Stimulated activated CD8-positive, alpha-beta memory T cell treated with anti-CD3 and anti-CD28 coated beads, Interleukin-4, amount 100 ng/mL, for 4 hours (primary cell): ENCODE data around the gene PITX1.
"Not testable (repeated sequence)": the region's sequence is repeated elsewhere in the genome, so short reads cannot be mapped to it uniquely, and the experiment has no call there.

ENCODE experiments used
- DNase-seq, 2 donors: peaks; one replicate each; pipeline ENCODE4 v3.0.0-alpha.2; 2020; ENCODE audit warnings: low read depth in 2 of 2, low spot score in 1 of 2

Gene PITX1

DNA sequence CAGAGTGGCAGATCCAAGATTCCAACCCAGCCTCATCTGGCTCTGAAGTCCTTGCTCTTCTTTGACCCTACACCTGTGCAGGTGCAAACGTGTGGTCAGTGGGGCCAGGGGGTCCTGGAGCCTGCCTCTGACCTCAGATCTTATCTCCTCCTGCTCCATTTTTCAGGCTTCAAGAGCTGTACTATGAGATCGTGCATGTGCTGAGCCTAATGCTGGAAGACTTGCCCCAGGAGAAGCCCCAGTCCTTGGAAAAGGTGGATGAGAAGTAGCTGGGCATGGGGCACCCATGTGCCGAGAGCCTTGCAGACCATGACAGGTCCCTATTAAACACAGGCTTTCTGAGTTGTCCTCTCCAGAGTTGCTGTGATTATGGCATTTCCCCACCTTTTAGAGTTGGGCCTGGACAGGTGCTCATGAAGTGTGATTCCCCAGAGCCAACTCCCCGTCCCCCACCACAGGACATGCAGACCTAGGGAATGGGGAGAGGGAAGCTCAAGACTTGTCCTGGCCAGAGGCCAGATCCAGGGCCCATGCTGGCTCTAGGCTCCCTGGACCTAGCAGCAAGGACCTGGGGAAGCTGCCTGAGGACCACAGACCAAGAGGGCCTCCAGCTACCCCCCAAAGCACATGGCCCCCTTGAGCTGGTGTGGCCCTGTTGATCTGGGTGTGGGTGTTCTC lies 22.5 kb downstream of the PITX1 start:
- no peak for DNase-seq

DNA sequence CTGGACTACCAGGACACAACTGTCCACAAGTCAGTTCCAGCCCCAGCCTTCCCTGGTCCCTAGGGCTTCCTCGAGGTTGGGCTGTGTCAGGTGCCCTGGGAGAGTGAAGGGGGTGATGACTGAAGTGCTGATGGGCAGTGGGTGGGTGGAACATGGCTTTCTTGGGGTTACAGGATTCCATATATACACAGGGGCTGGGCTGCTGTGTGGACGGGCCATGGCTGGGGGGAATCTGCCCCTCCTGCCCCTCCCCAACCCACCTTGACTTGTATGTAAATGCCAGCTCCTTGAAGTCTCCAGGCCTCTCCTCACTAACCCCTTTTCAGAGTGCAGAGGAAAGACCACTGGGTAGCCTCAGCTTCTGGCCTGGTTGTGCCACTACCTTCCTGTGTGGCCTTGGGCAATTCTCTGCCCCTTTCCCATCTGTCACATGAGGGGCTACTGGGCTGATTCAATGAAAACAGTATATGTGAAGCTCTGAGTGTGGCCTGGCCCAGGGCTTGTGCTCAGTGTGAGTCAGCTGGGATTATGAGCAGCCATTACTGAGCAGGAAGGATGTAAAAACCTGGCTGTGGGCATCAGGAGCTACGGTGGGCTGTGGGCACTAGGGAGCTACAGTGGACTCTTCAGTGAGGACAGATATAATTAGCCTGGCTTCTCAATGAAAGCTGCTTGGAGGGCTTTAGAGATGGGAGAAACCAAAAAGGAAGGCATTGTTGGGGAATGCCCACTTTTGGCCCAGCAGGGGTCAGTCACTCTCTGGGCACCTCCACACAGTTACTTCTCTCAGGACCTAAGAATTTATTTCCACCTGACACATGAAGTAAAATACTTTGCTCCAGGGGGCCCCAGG lies 23.3 kb downstream of the PITX1 start:
- DNase-seq, result no peak

DNA sequence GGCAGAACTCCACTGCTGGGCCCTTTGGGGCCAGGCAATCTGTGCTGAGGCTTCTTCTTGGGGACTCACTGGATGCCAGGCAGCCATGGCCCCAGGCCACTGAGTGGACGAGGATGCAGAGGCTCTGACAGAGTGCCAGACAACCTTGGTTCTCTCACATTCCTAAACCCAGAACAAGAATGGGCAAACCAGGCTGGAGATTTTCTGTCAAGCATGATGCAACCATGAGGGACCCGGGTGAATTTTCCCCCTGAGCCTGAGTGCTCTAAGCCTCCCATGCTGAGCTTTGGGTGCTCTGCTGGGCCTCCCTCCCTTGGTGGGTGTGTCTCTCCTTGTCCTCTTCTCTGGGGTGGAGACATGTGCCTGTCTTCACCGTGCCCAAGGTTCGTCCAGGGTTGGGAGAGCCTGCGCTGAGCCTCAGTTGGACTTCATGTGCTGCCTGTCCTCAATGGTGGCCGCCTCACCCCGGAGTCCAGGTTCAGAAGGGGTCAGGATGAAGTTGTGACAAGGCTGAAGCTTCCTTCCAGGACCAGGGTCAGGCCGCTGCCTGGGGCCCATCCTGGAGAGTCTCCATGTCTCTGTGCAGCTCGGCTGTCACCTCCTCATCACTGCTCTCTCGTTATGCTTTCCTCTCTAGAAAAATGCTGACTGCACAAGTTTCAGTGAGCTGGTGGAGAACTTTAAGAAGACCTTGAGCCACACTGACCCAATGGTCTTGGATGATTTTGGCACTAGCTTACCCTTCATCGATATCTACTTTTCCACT lies 24.1 kb downstream of the PITX1 start:
- no peak for DNase-seq

DNA sequence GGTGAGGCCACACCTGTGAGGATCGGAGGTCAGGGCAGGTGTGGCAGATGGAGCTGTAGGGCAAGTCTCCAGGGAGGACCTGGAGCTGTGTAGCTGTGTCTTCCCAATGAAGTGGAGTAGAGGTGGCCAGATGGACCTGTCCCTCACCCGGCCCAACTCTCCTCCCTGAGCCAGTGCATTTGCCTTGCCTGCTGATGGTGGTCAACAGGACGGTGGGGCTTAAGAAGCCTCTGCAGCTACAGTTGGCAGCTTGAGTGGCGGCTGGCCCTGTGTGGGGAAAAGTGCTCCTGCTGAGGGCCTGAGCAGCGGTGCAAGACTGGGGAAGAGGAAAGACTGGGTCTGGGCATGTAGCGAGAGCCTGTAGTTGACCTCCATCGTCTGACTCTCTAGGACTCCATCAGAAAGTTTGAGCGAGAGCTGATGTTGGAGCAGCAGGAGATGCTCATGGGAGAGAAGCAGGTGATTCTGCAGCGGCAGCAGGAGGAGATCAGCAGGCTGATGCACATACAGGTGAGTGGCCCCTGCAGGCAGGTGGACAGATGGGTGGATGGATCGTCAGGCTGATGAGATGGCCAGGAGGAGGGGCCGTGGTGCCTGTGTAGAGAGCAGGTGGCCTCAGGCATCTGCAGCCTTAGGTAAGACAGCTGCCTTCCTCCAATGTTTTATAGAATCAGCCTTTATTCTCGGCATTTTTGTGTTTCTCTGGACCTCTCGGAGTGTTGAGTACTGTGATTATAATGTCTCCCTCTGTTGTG lies 24.9 kb downstream of the PITX1 start:
- no peak for DNase-seq

DNA sequence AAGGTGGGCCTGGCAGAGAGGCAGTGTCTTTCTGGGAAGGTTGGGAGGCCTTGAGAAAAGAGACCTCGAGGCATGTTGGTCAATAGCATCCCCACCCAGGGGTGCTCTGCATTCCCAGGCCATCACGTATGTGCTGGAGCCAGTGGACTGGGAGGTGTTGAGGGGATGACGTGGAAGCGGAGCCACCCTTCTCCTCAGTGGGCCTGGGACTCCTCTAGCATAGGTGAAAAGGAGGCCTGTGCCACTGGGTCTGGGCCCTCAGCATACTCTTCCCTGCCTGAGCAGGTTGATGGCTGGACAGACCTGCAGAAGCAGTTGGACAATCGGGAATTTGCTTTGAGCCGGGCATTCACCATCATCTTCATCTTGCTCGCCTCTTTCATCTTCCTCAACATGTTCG lies 25.5 kb downstream of the PITX1 start:
- no peak for DNase-seq

DNA sequence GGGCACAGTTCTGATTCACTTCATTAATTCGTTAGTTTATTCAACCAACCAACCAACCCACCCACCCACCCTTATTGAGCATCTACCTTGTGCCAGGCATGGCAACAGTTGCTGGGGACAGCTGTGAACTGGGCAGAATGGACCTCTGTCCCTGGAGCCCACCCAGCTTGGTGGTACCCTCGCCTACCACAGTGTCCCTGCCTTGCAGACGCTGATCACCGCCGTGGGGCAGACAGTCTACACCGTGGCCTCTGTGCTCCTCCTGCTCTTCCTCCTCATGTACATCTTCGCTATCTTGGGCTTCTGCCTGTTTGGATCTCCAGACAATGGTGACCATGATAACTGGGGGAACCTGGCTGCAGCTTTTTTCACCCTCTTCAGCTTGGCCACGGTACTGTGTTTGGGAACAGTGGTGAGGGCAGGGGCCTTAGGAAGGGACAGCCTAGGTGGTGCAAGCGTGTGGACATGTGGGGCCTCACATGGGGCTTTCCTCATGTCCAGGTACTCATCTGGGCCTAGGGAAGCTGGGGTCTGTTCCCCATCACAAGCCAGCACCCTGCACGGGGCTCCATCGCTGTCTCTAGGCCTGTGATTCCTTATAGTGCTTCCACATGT lies 26.2 kb downstream of the PITX1 start:
- no peak for DNase-seq

DNA sequence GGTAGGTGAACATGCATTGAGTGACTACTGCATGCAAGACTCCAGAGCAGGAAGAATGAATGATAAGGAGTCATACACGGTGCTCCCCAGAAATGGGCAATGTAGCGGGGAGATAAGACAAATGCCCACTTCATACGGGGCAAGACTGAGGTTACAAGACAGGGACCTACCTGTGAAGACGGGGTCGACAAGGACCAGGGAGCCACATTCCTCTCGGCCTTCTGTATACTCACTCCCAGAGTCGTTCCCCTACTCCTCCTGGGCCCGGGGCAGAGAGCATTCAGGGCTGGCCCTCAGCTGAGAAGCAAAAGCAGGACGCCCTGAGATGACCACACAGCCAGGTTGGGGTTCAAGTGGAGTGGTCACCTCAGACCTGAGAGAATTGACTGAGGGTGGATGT lies 26.7 kb downstream of the PITX1 start:
- DNase-seq, result no peak

DNA sequence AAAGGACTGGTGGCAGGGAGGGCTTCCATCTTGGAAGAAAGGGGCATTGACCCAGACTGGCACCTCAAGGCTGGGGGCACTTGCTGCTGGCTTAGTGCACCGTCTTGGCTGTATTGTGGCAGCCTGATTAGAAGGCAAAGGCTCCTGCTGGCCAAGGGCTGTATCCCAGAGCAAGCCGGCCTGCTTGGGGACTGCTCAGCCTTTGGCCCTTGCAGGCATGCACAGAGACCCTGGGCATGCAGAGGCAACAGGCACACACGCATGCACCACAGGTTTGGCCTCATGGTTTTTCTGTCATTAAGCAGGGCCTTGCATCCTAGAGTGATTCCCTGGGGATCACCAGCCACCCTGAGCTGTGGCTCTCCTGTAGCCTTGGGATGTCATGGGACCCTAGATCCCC lies 29.0 kb downstream of the PITX1 start:
- DNase-seq, result no peak

DNA sequence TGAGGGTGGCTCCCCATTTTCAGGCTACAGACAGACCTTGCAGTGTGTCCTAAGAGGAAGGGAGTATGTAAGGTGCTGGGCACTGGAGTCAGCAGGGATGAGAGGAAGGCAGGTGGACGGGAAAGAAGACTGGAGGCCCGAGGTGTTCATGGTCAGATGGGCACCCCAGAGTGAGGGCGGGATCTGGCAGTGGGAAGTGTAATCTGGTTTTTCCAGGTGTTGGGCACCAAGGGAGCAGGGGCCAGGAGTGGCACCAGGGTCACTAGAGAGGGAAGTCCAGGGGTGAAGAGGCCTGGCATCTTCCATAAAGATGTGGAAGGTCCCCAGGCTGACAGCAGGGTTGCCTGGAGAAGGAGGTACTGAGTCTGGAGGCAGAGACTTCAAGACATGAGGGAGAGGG lies 29.7 kb downstream of the PITX1 start:
- DNase-seq, result no peak

DNA sequence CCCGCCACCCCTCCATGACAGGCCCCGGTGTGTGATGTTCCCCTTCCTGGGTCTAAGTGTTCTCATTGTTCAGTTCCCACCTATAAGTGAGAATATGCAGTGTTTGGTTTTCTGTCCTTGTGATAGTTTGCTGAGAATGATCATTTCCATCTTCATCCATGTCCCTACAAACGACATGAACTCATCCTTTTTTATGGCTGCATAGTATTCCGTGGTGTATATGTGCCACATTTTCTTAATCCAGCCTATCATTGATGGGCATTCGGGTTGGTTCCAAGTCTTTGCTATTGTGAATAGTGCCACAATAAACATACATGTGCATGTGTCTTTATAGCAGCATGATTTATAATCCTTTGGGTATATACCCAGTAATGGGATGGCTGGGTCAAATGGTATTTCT lies 36.0 kb downstream of the PITX1 start:
- not testable (repeated sequence) for DNase-seq

DNA sequence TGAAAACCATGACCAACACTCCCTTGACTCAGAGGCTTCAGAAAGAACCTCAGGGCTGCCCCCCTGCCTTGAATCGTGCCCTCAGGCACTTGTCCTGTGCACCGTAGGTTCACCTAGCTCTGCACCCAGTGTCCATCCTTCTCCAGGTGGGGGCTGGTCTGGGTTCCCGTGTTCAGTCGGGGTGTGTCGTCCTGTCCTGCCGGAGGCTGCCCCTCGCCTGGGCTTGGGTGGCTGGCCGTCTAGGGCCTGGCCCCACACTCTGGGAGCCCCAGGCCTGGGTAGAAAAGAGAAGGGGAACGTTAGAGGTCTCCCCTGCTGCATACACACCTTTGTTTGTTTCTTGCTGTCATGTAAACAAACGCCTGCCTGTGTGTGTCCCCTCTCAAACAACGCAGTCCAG lies 37.0 kb downstream of the PITX1 start:
- DNase-seq, result no peak

DNA sequence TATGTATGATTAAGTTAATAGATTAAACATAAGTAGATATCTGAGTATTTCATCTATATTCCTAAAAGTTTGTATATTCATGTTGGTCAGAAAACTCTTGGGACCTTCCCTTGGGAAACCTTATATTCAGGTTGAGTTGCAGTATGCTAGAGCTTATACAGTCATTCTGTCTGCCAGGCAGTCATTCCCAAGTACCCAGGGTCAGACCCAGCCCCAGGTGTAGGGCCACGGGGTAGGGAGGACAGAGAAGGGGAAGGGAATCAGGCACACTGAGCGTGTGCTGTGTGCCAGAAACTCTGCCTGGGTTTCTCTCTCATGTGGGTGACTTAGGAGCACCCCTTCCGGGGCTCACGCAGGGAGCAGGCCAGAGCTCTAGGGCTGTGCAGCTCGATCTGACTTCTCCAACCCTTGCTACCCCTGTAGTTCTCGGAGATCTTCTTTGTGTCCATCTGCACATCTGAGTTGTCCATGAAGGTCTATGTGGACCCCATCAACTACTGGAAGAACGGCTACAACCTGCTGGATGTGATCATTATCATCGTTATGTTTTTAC lies 38.1 kb downstream of the PITX1 start:
- no peak for DNase-seq

DNA sequence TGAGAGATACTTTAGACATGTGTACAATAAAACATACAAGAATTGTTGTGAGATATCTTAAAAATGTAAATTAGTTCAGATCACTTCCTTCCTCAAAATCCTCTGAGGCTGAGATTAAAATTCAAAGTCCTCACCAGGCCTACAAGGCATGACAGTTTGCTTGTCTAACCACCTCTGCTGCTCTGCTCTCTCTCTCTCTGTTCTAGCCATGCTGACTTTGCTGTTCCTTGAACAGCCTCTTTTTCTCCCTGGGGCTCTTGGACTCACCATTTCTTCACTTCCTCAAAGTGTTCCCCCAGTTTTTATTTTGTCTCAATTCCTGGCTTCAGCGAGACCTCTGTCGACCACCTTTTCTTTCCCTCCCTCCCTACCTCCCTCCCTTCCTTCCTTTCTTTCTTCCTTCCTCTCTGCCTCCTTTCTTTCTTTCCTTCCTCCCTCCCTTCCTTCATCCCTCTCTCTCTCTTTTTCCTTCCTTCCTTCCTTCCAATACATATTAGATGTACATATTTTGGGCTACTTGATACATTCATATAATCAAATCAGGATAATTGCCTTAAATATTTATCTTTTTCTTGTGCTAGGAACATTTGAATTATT lies 39.4 kb downstream of the PITX1 start:
- no peak for DNase-seq

DNA sequence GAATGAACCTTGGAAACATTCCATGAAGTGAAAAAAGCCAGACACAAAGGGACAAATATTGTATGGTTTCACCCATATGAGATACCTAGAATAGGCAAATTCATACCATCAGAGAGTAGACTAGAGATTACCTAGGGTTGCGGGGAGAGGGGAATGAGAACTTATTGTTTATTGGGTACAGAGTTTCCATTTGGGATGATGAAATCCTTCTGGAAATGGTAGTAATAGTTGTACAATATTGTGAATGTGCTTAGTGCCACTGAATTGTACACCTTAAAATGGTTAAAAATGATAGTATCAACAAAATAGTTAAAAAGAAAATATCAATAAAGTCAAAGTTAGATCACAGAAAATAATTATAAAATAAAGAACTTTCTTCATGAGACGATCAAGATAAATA lies 40.9 kb downstream of the PITX1 start:
- no peak for DNase-seq

DNA sequence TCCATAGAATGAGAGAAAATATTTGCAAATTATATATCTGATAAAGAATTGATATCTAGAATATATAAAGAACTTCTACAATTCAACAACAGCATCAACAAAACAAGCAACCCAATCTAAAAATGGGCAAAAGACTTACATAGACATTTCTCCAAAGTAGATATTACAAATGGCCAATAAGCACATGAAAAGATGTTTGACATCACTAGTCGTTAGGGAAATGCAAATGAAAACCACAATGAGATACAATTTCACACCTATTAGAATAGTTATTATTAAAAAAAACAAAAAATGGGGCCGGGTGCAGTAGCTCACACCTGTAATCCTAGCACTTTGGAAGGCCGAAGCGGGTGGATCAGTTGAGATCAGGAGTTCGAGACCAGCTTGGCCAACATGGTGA lies 41.9 kb downstream of the PITX1 start:
- DNase-seq, result no peak

DNA sequence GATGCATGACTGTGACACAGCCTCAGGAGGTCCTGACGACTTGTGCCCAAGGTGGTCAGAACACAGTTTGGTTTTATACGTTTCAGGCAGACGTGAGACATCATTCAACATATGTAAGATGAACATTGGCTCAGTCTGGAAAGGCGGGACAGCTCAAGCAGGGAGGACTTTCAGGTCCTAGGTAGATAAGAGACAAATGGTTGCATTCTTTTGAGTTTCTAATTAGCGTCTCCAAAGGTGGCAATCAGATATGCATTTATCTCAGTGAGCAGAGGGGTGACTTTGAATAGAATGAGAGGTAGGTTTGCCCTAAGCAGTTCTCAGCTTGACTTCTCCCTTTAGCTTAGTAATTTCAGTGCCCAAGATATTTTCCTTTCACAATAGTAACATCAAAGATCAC lies 43.8 kb downstream of the PITX1 start:
- DNase-seq, result not testable (repeated sequence)

DNA sequence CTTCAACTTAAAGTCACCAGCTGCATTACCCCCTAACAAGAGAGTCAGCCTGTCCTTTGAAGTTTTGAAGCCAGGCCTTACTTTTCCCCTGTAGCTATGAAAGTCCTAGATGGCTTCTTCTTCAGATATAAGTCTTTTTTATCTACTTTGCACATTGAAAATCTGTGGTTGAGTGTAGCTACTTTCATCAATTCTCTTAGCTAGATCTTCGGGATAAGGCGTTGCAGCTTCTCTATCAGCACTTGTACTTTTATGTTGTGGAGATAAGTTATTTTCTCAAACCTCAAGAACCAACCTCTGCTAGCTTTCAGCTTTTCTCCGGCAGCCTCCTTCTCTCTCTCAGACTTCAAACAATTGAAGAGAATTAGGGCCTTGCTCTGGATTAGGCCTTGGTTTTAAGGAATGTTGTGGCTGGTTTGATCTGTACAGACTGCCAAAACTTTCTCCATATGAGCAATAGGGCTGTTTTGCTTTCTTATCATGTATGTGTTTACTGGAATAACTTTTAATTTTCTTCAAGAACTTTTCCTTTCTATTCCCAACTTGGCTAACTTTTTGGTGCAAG lies 44.7 kb downstream of the PITX1 start:
- no peak for DNase-seq

DNA sequence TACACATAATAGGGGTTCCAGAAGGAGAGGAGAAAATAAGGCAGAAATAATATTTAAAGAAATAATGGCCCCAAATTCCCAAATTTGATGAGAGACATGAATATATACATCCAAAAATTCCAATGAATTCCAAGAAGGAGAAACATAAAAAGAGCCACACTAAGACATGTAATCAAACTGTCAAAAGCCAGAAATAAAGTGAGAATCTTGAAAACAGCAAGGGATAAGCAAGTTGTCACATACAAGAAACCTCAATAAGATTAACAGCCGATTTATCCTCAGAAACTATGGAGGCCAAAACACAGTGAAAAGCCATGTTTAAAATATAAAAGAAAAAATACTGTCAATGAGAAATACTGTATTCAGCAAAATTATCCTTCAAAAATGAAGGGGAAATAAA lies 51.8 kb downstream of the PITX1 start:
- no peak for DNase-seq

DNA sequence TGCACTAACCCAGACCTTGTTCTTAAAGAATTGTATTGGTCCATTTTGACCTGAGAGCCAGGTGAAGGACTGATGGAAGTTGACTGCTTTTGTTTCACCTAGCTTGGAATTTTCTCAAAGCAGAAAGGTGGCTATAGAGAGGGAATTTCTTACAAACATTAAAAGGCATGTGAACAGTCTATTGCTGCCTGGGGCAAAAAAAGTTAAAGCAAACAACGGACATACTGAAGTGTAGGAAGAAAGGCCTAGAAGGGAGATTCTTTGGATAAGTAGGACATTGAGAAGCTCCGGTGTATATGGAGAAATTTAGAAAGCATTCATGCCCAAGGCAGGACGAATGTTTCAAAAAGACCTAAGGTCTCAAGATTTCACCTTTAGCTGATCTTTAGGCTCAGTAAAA lies 54.6 kb downstream of the PITX1 start:
- DNase-seq, result no peak
